GM18870 (cell line): ENCODE data around the gene RPTOR.

ENCODE experiments used
- ATAC-seq: cut with Tn5 transposase; IDR thresholded peaks from one replicate; pipeline ENCODE4 v1.9.1; 2021; ENCODE audit warnings: moderate library complexity; ENCODE audit not compliant: unreplicated experiment

The RPTOR gene

DNA sequence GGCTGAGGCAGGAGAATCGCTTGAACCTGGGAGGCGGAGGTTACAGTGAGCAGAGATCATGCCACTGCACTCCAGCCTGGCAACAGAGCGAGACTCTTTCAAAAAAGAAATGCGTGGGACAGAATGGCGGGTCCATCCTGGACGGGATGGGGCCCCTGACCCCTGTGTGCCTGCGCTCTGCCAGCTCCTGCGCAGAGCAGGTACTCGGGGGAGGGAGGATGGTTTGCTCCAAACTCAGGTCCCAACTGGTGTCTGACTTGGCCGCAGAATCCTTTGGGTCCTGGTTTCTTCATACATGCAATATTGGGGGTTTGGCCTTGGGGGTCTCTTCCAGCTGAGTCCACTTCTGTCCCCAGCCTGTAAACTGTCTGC lies 457.4 kb downstream of the RPTOR start:
- no peak for ATAC-seq

DNA sequence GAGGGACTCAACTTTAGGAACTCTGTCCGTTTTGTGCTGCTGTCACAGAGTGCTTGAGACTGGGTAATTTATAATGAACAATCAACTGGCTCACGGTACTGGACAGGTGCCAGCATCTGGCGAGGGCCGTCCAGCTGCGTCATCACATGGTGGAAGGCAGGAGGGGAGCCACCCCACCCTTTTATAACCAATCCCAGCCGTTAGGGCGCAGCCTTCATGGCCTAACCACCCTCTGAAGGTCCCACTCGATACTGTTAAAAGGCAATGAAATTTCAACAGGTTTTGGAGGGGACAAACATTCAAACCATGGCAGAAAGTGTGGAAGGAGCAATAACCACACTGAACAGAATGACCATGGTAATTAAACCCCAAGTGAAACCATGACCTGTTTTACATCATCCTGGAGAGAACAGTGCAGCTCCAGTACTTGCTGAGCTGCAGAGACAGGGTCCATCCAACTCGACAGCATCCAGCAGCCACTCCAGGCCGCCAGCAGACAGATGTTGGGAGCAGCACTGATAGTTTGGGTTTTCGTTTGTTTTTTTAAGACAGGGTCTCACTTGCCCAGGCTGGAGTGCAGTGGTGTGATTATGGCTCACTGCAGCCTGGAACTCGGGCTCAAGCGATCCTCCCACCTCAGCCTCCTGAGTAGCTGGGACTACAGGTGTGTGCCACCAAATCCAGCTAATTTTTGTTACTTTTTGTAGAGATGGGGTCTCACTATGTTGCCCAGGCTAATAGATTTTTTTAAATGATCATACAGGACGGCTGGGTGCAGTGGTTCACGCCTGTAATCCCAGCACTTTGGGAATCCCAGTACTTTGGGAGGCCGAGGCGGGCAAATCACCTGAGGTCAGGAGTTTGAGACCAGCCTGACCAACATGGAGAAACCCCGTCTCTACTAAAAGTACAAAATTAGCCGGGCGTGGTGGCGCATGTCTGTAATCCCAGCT lies 458.0 kb downstream of the RPTOR start:
- no peak for ATAC-seq

DNA sequence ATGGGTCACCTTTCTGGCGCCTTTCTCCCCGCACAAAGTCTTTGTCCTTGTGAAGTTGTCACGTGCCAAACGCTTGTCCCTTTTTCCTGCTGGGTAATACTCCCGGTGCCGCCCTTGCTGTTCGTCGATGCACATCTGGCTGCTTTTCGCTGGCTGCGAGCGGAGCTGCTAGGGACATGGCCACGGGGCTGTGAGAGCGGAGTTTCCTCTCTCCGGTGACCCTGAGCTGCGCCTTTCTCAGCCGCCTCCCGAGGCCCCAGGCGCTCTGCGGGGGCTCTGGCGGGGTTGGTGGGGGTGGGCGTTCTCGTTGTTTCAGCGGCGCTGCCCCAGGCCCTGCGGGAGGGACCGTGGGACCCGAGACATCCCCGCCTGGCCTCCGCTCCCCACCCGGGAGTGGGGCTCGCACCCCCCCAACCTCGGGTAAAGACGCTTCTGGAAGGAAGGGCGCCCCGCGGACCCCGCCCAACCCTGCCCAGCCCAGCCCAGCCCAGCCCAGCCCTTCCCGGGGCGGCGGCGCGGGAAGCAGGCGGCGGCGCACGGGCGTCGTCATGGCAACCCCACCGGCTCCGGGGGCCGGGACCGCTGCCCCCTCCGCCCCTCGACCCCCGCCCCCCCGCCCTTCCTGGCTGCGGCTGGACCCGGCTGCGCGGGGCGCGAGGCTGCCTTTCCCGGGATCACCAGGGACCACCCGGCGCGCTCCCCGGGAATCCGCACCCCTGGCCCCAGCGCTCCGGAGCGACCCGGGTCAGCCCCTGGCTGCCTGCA lies 459.3 kb downstream of the RPTOR start:
- ATAC-seq: no peak

DNA sequence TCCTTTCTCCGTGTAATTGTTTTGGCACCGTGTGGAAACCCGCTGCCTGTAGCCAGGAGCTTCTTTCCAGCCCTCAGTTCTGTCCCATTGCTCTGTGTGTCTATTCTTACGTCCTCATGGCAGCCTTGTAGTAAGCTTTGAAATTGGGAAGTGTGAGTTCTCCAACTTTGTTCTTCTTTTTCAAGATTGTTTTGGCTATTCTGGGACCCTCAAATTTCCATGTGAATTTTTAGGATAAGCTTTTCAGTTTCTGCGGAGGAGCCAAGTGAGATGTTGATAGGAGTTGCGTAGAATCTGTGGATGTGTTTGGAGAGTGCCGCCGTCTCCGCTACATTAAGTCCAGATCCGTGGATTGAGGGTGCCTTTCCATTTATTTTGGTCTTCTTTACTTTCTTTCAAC lies 462.3 kb downstream of the RPTOR start:
- ATAC-seq: no peak

DNA sequence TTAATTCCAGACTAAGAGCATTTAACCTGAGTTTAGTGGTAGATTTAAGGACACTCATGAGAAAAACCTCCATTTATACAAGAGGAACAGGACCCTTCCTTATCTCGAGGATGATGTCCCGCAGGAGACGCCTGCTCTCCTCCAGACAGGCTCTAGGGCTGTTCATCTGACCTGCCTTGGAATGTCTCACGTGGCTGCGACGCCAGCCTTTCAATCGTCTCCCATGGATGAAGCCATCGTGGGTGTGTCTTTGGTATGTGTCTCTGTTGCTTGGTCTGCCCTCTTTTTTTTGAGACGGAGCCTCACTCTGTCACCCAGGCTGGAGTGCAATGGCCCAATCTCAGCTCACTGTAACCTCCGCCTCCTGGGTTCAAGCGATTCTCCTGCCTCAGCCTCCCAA lies 463.5 kb downstream of the RPTOR start:
- ATAC-seq: no peak

DNA sequence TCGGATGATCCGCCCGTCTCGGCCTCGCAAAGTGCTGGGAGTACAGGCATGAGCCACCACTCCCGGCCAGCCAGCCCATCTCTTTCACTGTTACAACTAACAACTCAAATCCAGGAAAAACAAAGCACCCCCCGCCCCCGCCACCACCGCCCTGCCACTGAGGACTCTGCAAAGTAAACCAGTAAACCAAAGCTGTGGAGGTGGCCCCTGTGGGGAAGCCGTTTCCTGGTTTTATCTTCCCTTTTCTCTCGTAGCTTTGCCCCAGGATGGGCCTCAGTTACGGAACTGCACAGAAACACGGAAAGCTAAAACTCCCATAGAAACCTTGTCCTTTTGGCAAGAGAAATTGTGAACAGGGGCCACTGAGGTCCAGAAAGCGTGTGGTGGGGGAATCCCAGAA lies 464.5 kb downstream of the RPTOR start:
- no peak for ATAC-seq

DNA sequence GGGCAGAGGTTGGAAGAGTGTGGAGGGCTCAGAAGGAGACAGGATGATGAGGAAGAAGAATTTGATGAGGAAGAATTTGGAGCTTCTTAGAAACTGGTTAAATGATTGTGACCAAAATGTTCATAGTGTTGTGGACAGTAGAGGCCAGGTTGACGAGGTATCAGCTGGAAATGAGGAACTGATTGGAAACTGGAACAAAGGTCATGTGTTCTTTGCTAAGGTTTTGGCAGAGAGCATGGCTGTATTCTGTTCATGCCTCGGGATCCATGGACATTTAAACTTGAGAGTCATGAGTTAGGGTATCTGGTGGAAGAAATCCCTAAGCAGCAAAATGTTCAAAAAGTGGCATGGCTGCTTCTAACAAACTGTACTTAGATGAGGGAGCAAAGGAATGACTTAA lies 466.3 kb downstream of the RPTOR start:
- no peak for ATAC-seq

DNA sequence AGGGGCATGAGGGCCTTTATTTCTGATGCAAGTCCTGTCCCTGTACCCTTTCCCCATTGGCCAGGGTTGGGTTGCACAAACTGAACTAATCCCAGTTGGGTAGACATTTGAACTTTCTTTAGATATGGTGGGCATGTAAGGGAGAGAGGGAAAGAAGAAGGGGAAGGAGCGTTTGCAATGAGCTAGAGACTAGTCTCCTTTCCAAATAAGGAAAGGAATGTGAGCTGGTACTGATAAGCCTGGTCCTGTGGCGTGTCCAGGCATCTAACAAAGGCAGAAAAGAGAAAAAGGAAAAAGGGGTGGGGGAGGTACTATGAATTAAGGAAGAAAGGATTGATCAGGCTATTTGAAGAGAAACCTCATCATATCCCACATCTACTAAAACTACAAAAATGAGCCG lies 467.3 kb downstream of the RPTOR start:
- ATAC-seq: no peak

DNA sequence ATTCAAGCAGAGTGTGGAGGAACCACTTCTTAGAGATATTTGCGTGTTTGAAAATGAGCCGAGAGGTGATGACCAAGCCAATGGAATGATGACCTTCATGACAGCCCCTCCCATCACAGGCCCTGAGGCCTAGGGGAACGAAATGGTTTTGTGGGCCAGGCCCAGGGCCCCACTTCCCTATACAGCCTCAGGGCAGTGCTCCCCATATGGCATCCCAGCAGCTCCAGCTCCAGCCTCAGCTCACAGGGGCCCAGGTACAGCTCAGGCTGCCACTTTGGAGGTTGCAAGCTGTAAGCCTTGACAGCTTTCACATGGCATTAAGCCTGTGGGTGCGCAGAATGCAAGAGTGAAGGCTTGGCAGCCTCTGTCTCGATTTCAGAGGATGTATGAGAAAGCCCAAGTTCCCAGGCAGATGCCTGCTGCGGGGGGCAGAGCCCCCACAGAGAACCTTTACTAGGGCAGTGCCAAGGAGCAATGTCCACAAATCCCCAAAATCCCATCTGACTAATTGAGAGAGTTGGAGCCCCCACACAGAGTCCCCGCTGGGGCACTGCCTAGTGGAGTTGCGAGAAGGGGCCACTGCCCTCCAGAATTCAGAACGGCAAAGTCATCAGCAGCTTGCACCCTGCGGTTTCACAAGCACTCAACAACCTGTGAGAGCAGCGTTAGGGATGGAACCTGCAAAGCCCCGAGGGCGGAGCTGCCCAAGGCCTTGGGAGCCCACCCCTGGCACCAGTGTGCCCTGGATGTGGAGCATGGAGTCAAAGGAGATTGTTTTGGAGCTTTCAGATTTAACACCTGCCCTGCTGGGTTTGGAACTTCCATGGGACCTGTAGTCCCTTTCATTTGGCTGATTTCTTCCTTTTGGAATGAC lies 468.2 kb downstream of the RPTOR start:
- no peak for ATAC-seq

DNA sequence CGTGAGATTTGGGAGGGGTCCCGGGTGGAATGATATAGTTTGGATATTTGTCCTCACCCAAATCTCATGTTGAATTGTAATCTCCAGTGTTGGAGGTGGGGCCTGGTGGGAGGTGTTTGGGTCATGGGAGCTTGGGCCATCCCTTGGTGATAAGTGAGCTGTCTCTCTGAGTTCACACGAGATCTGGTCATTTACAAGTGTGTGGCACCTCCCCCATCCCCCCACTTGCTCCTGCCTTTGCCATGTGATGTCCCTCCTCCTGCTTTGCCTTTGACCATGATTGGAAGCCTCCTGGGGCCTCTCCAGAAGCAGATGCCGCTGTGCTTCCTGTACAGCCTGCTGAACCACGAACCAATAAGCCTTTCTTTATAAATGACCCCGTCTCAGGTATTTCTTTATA lies 469.0 kb downstream of the RPTOR start:
- ATAC-seq: no peak

DNA sequence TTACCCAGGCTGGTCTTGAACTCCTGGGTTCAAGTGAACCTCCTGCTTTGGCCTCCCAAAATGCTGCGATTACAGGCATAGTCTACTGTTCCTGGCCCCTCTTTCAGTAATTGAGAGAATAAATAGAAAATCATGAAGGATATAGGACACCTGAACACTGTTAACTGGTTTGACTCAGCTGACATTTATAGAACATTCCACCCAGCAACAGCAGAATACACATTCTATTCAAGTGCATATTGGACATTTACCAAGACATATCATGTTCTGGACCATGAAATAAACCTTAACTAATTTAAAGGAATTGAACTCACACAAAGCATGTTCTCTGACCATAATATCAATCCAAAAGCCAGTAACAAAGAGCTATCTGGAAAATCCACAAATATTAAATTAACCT lies 470.5 kb downstream of the RPTOR start:
- ATAC-seq: no peak
